Ectodermal cell (in vitro differentiated cells): Measurements from ENCODE around the gene PDLIM5.

Source experiments
- H3K27ac ChIP-seq: 2 replicates; pipeline ENCODE4 v1.7.0; 2013; ENCODE audit warnings: mild to moderate bottlenecking, low read depth, low read length; ENCODE audit not compliant: insufficient read depth, poor library complexity, severe bottlenecking
- H3K27me3 ChIP-seq: 2 replicates; pipeline ENCODE4 v1.7.0; 2013; ENCODE audit warnings: mild to moderate bottlenecking, low read length; ENCODE audit not compliant: insufficient read depth, control insufficient read depth, poor library complexity, severe bottlenecking
- H3K36me3 ChIP-seq: one replicate; pipeline ENCODE4 v1.7.0; 2013; ENCODE audit warnings: low read length; ENCODE audit not compliant: control insufficient read depth, insufficient read depth
- H3K4me1 ChIP-seq: one replicate; pipeline ENCODE4 v1.7.0; 2013; ENCODE audit warnings: low read length; ENCODE audit not compliant: control insufficient read depth, insufficient read depth
- H3K4me3 ChIP-seq: 2 replicates; pipeline ENCODE4 v1.7.0; 2013; ENCODE audit warnings: low read depth, low read length, control low read depth; ENCODE audit not compliant: insufficient read depth
- H3K9me3 ChIP-seq: 2 replicates; pipeline ENCODE4 v1.7.0; 2013; ENCODE audit warnings: mild to moderate bottlenecking, low read length, moderate library complexity; ENCODE audit not compliant: control insufficient read depth
- WGBS, 2 experiments: methylation state at CpG; one replicate each; pipeline ENCODE4 v1.1.7; 2013; ENCODE audit warnings: missing lambda C conversion rate in 2 of 2; 5-methylcytosine and 5-hydroxymethylcytosine counted together

PDLIM5 gene

DNA sequence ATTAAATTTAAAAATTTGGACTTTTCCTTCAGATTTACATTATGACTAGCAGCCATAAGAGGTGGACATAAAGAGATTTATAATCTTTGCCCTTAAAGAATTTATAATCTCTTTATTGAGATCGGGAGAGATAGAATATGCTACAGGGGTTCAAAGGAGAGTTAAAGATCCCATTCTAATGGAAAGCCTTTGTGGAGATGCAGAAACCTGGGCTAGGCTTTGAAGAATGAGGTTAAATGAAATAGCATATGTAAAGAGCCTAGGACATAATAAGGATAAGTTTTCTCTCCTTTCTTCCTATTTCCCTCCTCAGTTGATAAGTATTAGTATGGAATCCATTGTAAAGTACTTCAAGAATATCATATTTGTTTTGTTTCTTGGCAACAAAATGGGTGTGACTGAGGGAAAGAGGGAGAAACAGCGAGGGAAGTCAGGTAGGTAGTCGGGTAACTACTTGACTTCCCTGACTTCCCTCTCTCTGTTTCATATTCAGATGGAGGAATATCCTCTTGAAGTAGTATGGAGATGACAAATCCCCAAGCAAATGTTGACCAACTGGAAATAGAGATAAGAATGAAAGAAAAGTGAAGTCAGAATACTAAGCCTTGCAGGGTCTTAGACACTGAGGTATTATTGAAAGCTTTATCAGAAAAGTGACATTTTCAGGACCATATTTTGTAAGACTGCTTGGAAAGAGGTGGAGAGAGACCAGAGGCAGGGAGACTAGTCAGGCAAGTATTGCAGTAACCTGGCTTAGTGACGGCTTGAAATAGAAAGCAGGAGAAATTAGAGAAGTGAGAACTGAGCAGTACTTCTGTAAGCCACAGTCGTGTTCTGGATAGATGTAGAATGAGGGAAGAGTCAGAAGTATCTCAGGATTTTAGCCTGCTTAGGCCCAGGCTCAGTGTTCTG is 82.9 kb downstream of the PDLIM5 start:
- no peaks in the 10 kb centered on the region for H3K36me3 ChIP-seq
- peaks cover 7% of the 10 kb centered on the region for H3K4me1 ChIP-seq
- no peak overlapping the region for H3K27ac ChIP-seq
- H3K4me3 ChIP-seq = no peak overlapping the region
- no peaks in the 10 kb centered on the region for H3K9me3 ChIP-seq
- no peaks in the 10 kb centered on the region for H3K27me3 ChIP-seq
- 41 to 45% methylated on average over 5 of the region's 5 CpGs for WGBS, 2 experiments

DNA sequence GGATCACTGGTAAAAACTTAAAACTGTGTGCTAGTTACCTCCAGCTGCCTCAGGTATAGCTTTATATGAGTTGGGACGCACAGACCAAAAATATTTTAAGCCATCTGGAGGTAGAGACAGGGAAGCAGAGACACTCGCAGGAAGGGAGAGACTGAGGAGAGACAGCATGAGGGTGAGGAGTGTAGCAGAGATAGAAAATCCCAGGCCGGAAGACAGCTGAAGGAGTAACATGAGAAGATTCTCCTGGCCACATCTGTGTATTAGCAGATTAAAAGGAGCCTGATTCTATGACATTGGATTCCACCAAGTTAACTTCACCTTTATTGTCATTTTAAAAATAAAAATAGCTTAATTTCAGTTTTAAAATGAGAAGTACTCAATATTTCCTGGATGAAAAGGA is 84.3 kb downstream of the PDLIM5 start:
- Histone ChIP-seq H3K4me3 (no peak overlapping the region), H3K27ac (peak overlapping the region; percentile 11), H3K36me3 (no peaks in the 10 kb centered on the region), H3K9me3 (no peaks in the 10 kb centered on the region), H3K4me1 (peaks cover 7% of the 10 kb centered on the region), H3K27me3 (no peaks in the 10 kb centered on the region)
- 45 to 57% methylated on average over 3 of the region's 3 CpGs for WGBS, 2 experiments

DNA sequence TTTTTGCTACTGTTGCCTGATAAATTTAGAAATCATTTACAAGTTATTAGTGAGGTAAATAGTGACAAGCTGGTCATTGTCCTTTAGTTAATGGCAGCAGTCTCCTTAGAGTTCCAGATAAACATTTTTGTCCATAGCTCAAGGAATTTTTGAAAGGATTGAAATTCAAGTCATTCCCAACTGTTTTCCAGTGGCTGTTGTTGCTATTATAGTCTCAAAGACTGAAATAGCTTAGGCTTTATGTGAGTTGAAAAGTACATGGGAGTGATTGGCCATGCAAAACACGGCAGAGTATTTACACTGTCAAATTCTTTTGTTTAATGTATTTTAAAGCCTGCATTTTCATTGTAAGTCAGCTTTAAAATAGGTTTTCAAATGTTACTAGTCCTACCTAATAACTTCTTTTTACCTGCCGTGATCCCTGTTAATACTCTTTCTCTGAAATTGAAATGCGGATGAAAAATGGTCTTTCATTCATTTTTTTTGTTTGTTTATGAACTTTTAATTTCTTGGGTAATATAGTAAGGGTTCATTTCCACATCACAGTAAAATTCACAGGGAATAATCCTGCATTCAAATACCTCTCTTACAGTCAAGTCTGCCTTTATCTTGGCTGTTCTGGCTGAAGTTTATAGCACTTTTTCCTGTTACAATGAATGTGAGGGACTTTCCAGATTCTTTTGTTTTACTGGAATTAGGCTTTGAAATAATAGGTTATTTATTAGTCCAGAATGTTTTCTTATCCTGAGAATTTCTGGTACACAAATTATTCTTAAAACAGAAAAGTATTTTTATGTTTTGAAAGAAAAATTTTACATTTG is 85.1 kb downstream of the PDLIM5 start:
- Histone ChIP-seq H3K27ac (no peak overlapping the region), H3K36me3 (no peaks in the 10 kb centered on the region), H3K4me1 (peaks cover 7% of the 10 kb centered on the region), H3K9me3 (no peaks in the 10 kb centered on the region), H3K4me3 (no peak overlapping the region), H3K27me3 (no peaks in the 10 kb centered on the region)
- 33 to 67% methylated on average over 2 to 3 of the region's 3 CpGs for WGBS, 2 experiments

DNA sequence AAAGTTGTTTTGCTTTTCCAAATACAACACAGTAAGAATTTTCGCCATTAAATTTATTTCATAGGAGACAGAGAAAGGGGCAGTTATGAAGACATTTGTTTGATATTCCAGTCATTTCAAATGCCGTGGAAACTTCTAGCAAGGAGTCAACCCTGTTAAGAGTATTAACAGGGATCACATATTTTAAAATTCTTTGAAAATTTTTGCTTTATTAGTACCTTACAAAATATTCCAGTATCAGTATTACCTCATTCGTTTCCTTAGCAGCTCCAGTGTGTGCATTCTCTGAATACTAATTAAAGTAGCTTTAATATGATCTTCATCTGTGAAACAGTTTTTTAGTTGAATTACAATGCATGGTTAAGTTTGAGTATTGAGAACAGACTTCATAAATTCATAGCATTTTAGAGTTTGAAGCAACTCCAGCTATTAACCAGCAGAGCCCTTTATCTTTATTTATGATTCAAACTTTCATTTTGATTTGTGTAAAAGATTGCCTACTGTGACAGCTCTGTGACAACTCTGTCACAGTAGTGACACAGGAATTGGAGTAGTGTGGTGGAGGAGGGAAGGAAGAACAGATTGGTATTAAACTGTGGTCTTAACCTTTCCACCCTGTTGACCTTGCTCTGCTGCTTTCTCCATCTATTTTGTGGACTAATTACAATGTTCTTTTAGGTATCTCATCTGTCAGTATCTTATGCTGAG is 86.3 kb downstream of the PDLIM5 start:
- H3K27me3 ChIP-seq = no peaks in the 10 kb centered on the region
- H3K9me3 ChIP-seq = no peaks in the 10 kb centered on the region
- H3K27ac ChIP-seq = no peak overlapping the region
- H3K4me1 ChIP-seq = peaks cover 7% of the 10 kb centered on the region
- no peaks in the 10 kb centered on the region for H3K36me3 ChIP-seq
- no peak overlapping the region for H3K4me3 ChIP-seq
- WGBS, 2 experiments = 79 to 93% methylated on average over 2 to 3 of the region's 3 CpGs

DNA sequence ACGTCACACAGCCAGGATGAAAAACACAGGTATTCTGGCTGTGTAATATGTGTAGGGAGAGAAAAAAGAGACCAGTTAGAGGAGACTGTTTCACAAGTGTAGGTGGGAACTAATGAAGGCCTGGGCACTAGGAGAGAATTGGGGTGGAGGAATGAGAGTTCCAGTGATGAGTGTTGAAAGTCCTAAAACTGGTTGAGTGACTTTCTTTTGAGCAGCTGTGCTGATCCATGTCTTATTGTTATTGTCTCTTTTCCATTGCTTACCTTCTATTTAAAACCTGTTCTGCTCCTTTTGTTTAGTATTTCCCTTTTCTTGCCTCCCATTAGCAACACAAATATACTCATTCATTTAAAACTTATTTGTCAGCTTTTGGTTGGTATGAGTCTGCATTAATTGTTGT is 88.7 kb downstream of the PDLIM5 start:
- H3K4me3 ChIP-seq = no peak overlapping the region
- H3K4me1 ChIP-seq = peaks cover 1% of the 10 kb centered on the region
- WGBS, 2 experiments = 97 to 98% methylated on average over 1 of the region's 1 CpG
- H3K9me3 ChIP-seq = no peaks in the 10 kb centered on the region
- H3K27me3 ChIP-seq = no peaks in the 10 kb centered on the region
- H3K36me3 ChIP-seq = no peaks in the 10 kb centered on the region
- H3K27ac ChIP-seq = no peak overlapping the region

DNA sequence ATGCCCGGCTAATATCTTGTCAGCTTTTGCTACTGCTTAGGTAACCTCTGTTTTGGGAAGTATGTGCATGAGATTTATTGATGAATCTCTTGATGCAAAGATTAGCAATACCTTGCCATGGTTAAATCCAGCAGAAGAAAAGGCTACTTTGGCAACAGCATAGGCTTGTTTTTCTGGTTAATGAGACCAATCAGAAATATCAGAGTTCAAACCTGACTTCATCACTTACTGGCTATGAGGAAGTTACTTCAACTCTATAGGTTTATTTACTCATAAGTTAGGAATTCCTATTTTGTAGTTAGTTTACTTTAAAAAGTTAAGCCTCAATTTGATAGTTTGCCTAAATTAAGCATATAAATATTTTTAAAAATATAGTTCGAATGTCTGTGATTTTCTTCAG is 93.1 kb downstream of the PDLIM5 start:
- Histone ChIP-seq H3K27ac (no peak overlapping the region), H3K4me3 (no peak overlapping the region)
- WGBS, 2 experiments = 95 to 100% methylated on average over 1 to 2 of the region's 2 CpGs

DNA sequence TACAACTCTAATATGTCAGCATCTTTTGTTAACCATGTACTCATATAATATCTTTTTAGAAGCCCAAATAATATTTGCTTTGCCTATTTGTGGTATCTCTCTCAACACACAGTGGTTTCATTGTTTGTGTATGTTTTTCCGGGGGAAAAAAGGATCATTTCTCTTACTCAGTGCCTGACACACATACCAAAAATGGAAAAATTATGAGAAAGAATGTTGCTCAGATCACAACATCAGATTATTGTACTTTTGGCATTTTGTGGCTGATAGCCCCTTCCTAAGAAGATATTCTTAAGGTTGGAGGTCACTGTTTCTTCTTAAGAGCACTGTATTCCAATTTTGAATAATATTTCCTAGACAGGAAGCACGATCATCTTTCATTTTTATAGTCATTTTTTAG is 93.6 kb downstream of the PDLIM5 start:
- WGBS, 2 experiments = 100% methylated on average over 1 to 2 of the region's 2 CpGs
- Histone ChIP-seq H3K4me1 (no peaks in the 10 kb centered on the region), H3K27me3 (no peaks in the 10 kb centered on the region), H3K36me3 (no peaks in the 10 kb centered on the region), H3K9me3 (no peaks in the 10 kb centered on the region), H3K4me3 (no peak overlapping the region), H3K27ac (no peak overlapping the region)

More for the DNA sequence above, 93.1 kb downstream of the PDLIM5 start:
- H3K27me3 ChIP-seq = no peaks in the 10 kb centered on the region
- H3K36me3 ChIP-seq = no peaks in the 10 kb centered on the region
- H3K9me3 ChIP-seq = no peaks in the 10 kb centered on the region
- H3K4me1 ChIP-seq = no peaks in the 10 kb centered on the region

DNA sequence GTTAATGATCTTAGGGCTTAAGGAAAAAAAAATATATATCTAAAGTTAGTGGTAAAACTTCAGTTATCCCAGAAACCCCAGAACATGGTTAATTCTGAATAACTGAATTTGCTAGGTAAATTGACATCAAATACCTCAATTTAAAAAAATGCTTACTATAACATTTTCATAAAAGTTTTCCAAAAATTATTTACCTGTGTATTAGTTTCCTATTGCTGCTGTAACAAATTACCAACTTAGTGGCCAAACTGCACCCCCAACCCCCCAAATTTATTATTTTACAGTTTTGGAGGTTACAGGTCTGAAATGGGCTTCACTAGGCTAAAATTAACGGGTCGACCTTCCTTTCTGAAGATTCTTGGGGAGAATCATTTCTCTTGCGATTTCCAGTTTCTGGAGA is 95.2 kb downstream of the PDLIM5 start:
- Histone ChIP-seq H3K36me3 (no peaks in the 10 kb centered on the region), H3K4me3 (no peak overlapping the region), H3K27ac (no peak overlapping the region), H3K27me3 (no peaks in the 10 kb centered on the region), H3K4me1 (no peaks in the 10 kb centered on the region), H3K9me3 (no peaks in the 10 kb centered on the region)
- WGBS, 2 experiments = 94% methylated on average over 3 of the region's 3 CpGs

DNA sequence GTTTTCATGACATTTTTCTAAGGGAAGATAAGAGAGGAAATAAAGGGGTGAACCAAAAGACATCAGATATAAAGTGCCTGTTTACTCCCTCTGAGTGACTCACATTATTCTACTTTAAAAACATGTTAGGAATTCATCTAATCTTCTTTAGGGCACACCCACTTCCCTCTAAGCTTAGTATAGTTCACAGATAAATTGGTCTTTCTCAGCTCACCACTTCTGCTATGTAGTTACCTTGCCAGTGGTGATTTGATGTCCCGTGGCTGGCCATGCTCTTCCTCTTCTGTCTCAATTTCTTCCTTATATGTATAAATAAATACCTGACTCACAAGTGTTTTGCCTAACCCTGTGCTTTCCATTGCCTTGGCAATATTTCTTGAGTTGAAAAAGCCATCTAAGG is 96.8 kb downstream of the PDLIM5 start:
- Histone ChIP-seq H3K4me3 (no peak overlapping the region), H3K27me3 (no peaks in the 10 kb centered on the region), H3K4me1 (no peaks in the 10 kb centered on the region), H3K27ac (no peak overlapping the region), H3K9me3 (no peaks in the 10 kb centered on the region), H3K36me3 (no peaks in the 10 kb centered on the region)
- 77% methylated on average over 1 of the region's 1 CpG; no CpG with 5 or more reads in 1 of the 2 experiments for WGBS, 2 experiments

DNA sequence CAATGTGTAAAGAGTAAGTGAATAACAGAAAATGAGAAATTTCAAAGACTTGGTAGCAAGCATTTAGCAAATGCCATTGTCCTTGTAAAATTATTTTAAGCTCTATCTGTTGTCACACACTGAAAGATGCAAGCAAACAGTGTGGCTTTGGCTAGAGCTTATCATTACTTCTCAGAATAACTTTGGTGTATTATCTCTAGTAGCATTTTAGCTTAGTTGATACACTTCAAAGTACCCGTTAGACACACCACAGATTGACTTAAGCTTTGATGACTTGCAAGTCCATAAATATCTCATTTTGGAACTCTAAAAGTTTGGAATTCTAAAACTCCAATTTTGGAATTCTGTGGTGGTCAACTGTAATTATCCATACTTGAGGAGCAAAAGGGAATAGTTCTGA is 98.6 kb downstream of the PDLIM5 start:
- Histone ChIP-seq H3K27ac (no peak overlapping the region), H3K4me1 (no peaks in the 10 kb centered on the region), H3K36me3 (no peaks in the 10 kb centered on the region), H3K4me3 (no peak overlapping the region), H3K27me3 (no peaks in the 10 kb centered on the region), H3K9me3 (no peaks in the 10 kb centered on the region)
- WGBS, 2 experiments = 94 to 100% methylated on average over 1 of the region's 1 CpG
